HG02885 (cell line): ENCODE data around the gene SPPL2A.

Experiments
- ATAC-seq: cut with Tn5 transposase; IDR thresholded peaks from one replicate; pipeline ENCODE4 v1.9.1; 2021; ENCODE audit warnings: mild to moderate bottlenecking; ENCODE audit not compliant: unreplicated experiment, poor library complexity

SPPL2A gene

GRCh38 chr15:50774450-50774849, 8.9 kb upstream of the SPPL2A start:
- no peak for ATAC-seq

- ATAC-seq: no peak
Observed at GRCh38 chr15:50773389-50773788, 7.9 kb upstream of the SPPL2A start.

- ATAC-seq: no peak
Observed at GRCh38 chr15:50767332-50767861, 1.9 kb upstream of the SPPL2A start.

- ATAC-seq: no peak
Observed at GRCh38 chr15:50764461-50765194, 878 bp downstream of the SPPL2A start.

- no peak for ATAC-seq
Observed at GRCh38 chr15:50758712-50759205, 6.7 kb downstream of the SPPL2A start.

- no peak for ATAC-seq
Observed at GRCh38 chr15:50753463-50753862, 12.0 kb downstream of the SPPL2A start.

GRCh38 chr15:50751394-50751793, 14.1 kb downstream of the SPPL2A start:
- ATAC-seq: no peak

GRCh38 chr15:50750227-50750705, 15.2 kb downstream of the SPPL2A start:
- no peak for ATAC-seq

GRCh38 chr15:50747523-50747922, 18.0 kb downstream of the SPPL2A start:
- no peak for ATAC-seq

- ATAC-seq: no peak
Observed at GRCh38 chr15:50744601-50745000, 20.9 kb downstream of the SPPL2A start.

GRCh38 chr15:50740955-50741354, 24.6 kb downstream of the SPPL2A start:
- no peak for ATAC-seq

- ATAC-seq: no peak
Observed at GRCh38 chr15:50736823-50737222, 28.7 kb downstream of the SPPL2A start.

GRCh38 chr15:50735156-50735555, 30.4 kb downstream of the SPPL2A start:
- ATAC-seq: no peak

- no peak for ATAC-seq
Observed at GRCh38 chr15:50726315-50726714, 39.2 kb downstream of the SPPL2A start.

- no peak for ATAC-seq
Observed at GRCh38 chr15:50718700-50719125, 46.8 kb downstream of the SPPL2A start.

GRCh38 chr15:50712018-50712417, 53.5 kb downstream of the SPPL2A start:
- ATAC-seq: no peak

GRCh38 chr15:50710585-50710984, 54.9 kb downstream of the SPPL2A start:
- ATAC-seq: no peak

GRCh38 chr15:50707878-50708427, 57.6 kb downstream of the SPPL2A start:
- no peak for ATAC-seq

- ATAC-seq: no peak
Observed at GRCh38 chr15:50702762-50703334, 62.7 kb downstream of the SPPL2A start.

GRCh38 chr15:50698101-50698500, 67.4 kb downstream of the SPPL2A start:
- no peak for ATAC-seq

GRCh38 chr15:50697109-50697797, 68.3 kb downstream of the SPPL2A start:
- ATAC-seq: no peak
